ENCODE results near the gene TRMT2A. TPM values are rescaled to one million over a fixed set of nuclear protein-coding genes. Genes with fewer than 3 reads are reported as not detected.

The TRMT2A gene
- total and polyA plus RNA-seq, 2 of the 8 experiments (the other 6 are each of a cell fraction or from before 2014, with no cell fraction given), result 44.9 to 50.3 TPM

GRCh38 chr22:20093418-20094196 is 23.4 kb downstream of the TRMT2A start:
- Histone ChIP-seq H4K5ac (ENCODE audit: insufficient read length, low read depth, low read length) (no peak overlapping the region), H2AK5ac (ENCODE audit: low read depth, low read length) (no peak overlapping the region), H3K9ac (replicated peaks in 1 of 4; ENCODE audit: extremely low read depth in 1 of 4, low read depth in 3 of 4, low read length in 3 of 4) (no peak overlapping the region), H4K91ac (replicated peaks; ENCODE audit: insufficient read length, low read length) (no peak overlapping the region), H3K9me3 (ENCODE audit: insufficient read depth in 2 of 2, low read depth in 1 of 2, low read length in 1 of 2) (no peaks in the 10 kb centered on the region; a peak in 1 of 4 replicates), H3K23me2 (ENCODE audit: low read depth, low read length) (no peaks in the 10 kb centered on the region), H4K20me1 (replicated peaks in 1 of 2; ENCODE audit: control insufficient read depth in 1 of 2, insufficient read depth in 2 of 2, low read length in 2 of 2) (peaks cover 13 to 29% of the 10 kb centered on the region in 2 experiments), H3K27ac (ENCODE audit: low read depth, low read length) (no peak overlapping the region), H3K14ac (ENCODE audit: insufficient read length) (no peak overlapping the region), H3K27me3 (replicated peaks in 1 of 4; ENCODE audit: control insufficient read depth in 3 of 4, extremely low read depth in 1 of 4, insufficient read depth in 3 of 4, low read length in 3 of 4) (no peaks in the 10 kb centered on the region), H2BK20ac (ENCODE audit: low read length) (no peak overlapping the region), H3K23ac (ENCODE audit: insufficient read length) (no peak overlapping the region), H3K4ac (replicated peaks; ENCODE audit: insufficient read length, low read depth, low read length) (no peak overlapping the region), H3K18ac (ENCODE audit: extremely low read depth, low read length) (no peak overlapping the region), H3K4me2 (ENCODE audit: insufficient read depth in 1 of 2, low read depth in 2 of 2, low read length in 2 of 2) (no peak overlapping the region), H2BK5ac (ENCODE audit: low read depth, low read length) (no peak overlapping the region), H3K4me3 (ENCODE audit: extremely low read depth in 1 of 4, insufficient read depth in 2 of 4, low read depth in 3 of 4, low read length in 4 of 4) (no peak overlapping the region), H3K56ac (replicated peaks; ENCODE audit: insufficient read length, low read depth, low read length) (no peak overlapping the region), H3K79me2 (ENCODE audit: control insufficient read depth in 1 of 2, insufficient read depth in 2 of 2, low read length in 2 of 2) (peaks cover 0 to 22% of the 10 kb centered on the region in 2 experiments; a peak in 2 of 4 replicates), H3K36me3 (ENCODE audit: control insufficient read depth in 2 of 4, insufficient read depth in 4 of 4, low read length in 3 of 4) (peaks cover 54 to 98% (median 82%) of the 10 kb centered on the region in 4 experiments), H2BK12ac (ENCODE audit: low read depth, low read length) (0 out of 2 replicates have a peak overlapping the region, but pooled peaks have one; percentile 17), H3K79me1 (ENCODE audit: low read depth, low read length) (peaks cover 5% of the 10 kb centered on the region), H3K4me1 (replicated peaks in 1 of 4; ENCODE audit: control insufficient read depth in 3 of 4, insufficient read depth in 4 of 4, low read length in 3 of 4) (no peaks in the 10 kb centered on the region), H4K8ac (ENCODE audit: extremely low read depth, insufficient read depth, low read length) (no peak overlapping the region), H2AFZ (ENCODE audit: low read length) (no peak overlapping the region), H2BK120ac (replicated peaks; ENCODE audit: low read depth, low read length) (no peak overlapping the region), H2BK15ac (ENCODE audit: low read length) (no peak overlapping the region)
- TF ChIP-seq SIRT6 (IDR thresholded peaks at IDR 0.05; ENCODE audit: low read length) (no peak), POLR2AphosphoS5 (IDR thresholded peaks at IDR 0.05; ENCODE audit: low read depth, low read length) (peak; percentile 64), ZNF274 (IDR thresholded peaks at IDR 0.05; ENCODE audit: borderline replicate concordance, extremely low read depth, low read length) (no peak), CTBP2 (IDR thresholded peaks at IDR 0.05; ENCODE audit: borderline replicate concordance, insufficient read depth, insufficient read length, low read length) (no peak), ATF2 (IDR thresholded peaks at IDR 0.05; ENCODE audit: low read length) (no peak)
- DNase-seq (ENCODE audit: low read depth in 1 of 2, low spot score in 2 of 2) (no peak), FAIRE-seq (no peak)
- ChIA-PET POLR2A (ENCODE audit: partially characterized antibody) (interaction anchor here (0.8 to 29.4 kb wide), 5 partner anchors 9 to 37 kb away, joined by 3 to 598 read pairs (median 4); partner anchors contain the start of genes RANBP1 and TRMT2A), CTCF (ENCODE audit: partially characterized antibody) (interaction anchor here (1.0 to 2.8 kb wide), 7 partner anchors 13 to 144 kb away, joined by 3 to 16 read pairs (median 6); partner anchors contain the start of gene RANBP1)
- WGBS, 2 experiments (ENCODE audit: extremely low coverage in 1 of 2, insufficient coverage in 1 of 2, insufficient read length in 1 of 2, insufficient replicate concordance in 2 of 2, low coverage in 1 of 2, low lambda C conversion rate in 2 of 2, missing lambda C conversion rate in 1 of 2), result 82% methylated on average over 13 of the region's 13 CpGs; no CpG with 5 or more reads in 1 of the 2 experiments
